SKM-1 treated with dmso at 0.1 percent for 144 hours (cell line): ENCODE results near the gene ATP8B3.

Source experiments
- DNase-seq: peaks from one replicate; lab custom pipeline; 2025; ENCODE audit not compliant: unreplicated experiment; lab: John Stamatoyannopoulos, UW

ATP8B3 gene

GRCh38 chr19:1757468-1758230 lies 54.4 kb downstream of the ATP8B3 start:
- DNase-seq, result no peak

- no peak for DNase-seq
Measured at GRCh38 chr19:1756705-1757465, 55.2 kb downstream of the ATP8B3 start.

GRCh38 chr19:1756264-1756663 lies 55.8 kb downstream of the ATP8B3 start:
- no peak for DNase-seq

- no peak for DNase-seq
Measured at GRCh38 chr19:1755467-1756171, 56.5 kb downstream of the ATP8B3 start.

- no peak for DNase-seq
Measured at GRCh38 chr19:1754636-1755466, 57.2 kb downstream of the ATP8B3 start.

GRCh38 chr19:1754018-1754635 lies 57.9 kb downstream of the ATP8B3 start:
- DNase-seq, result no peak

GRCh38 chr19:1752757-1753728 lies 59.0 kb downstream of the ATP8B3 start, which contains the start of gene ONECUT3:
ONECUT3 (plus strand) TSS chr19:1753506; CDS start chr19:1753663, 157 bp downstream.
- no peak for DNase-seq

GRCh38 chr19:1752009-1752756 lies 59.9 kb downstream of the ATP8B3 start:
- DNase-seq, result no peak

GRCh38 chr19:1751367-1752008 lies 60.6 kb downstream of the ATP8B3 start:
- DNase-seq, result no peak

GRCh38 chr19:1750343-1751021 lies 61.6 kb downstream of the ATP8B3 start:
- DNase-seq, result no peak

GRCh38 chr19:1749373-1750342 lies 62.4 kb downstream of the ATP8B3 start:
- no peak for DNase-seq

GRCh38 chr19:1748873-1749341 lies 63.2 kb downstream of the ATP8B3 start:
- no peak for DNase-seq

- no peak for DNase-seq
Measured at GRCh38 chr19:1748115-1748872, 63.8 kb downstream of the ATP8B3 start.

- DNase-seq, result no peak
Measured at GRCh38 chr19:1747285-1748114, 64.6 kb downstream of the ATP8B3 start.
